ENCODE data around the gene ANKS3.
"Not testable (repeated sequence)": the region's sequence is repeated elsewhere in the genome, so short reads cannot be mapped to it uniquely, and the experiment has no call there.

The ANKS3 gene

GRCh38 chr16:4654011-4654963, 79.8 kb downstream of the ANKS3 start:
- H3K27me3 ChIP-seq (ENCODE audit: insufficient read depth, low read depth, severe bottlenecking), result no peaks in the 10 kb centered on the region
- no peak for TF ChIP-seq CTCF (IDR thresholded peaks at IDR 0.05; ENCODE audit: low read depth, low read length)
- H3K4me3 ChIP-seq (ENCODE audit: low read depth, low read length), result no peak overlapping the region
- H3K27ac ChIP-seq, result no peak overlapping the region
- DNase-seq, result no peak
- H3K9me3 ChIP-seq (ENCODE audit: severe bottlenecking), result no peaks in the 10 kb centered on the region
- peaks cover 64% of the 10 kb centered on the region for H3K36me3 ChIP-seq

DNA sequence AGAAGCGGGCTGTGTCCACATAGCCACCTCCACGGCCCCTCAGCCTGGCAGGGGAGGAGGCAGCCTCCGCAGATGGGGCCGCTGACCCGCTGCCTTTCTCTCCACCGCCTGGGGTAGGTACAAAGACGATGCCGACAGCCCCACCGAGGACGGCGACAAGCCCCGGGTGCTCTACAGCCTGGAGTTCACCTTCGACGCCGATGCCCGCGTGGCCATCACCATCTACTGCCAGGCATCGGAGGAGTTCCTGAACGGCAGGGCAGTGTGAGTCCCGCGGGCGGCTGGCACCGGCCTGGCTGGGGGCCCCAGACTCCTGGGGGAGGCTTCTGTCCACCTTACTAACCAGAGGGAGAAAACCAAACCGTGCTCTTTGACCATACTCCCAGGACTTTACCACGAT, 81.5 kb downstream of the ANKS3 start:
- DNase-seq, result no peak
- no peak overlapping the region for H3K4me3 ChIP-seq (ENCODE audit: low read depth, low read length)
- no peaks in the 10 kb centered on the region for H3K9me3 ChIP-seq (ENCODE audit: severe bottlenecking)
- H3K27me3 ChIP-seq (ENCODE audit: insufficient read depth, low read depth, severe bottlenecking), result no peaks in the 10 kb centered on the region
- no peak for TF ChIP-seq CTCF (IDR thresholded peaks at IDR 0.05; ENCODE audit: low read depth, low read length)
- peaks cover 56% of the 10 kb centered on the region for H3K36me3 ChIP-seq
- no peak overlapping the region for H3K27ac ChIP-seq

DNA sequence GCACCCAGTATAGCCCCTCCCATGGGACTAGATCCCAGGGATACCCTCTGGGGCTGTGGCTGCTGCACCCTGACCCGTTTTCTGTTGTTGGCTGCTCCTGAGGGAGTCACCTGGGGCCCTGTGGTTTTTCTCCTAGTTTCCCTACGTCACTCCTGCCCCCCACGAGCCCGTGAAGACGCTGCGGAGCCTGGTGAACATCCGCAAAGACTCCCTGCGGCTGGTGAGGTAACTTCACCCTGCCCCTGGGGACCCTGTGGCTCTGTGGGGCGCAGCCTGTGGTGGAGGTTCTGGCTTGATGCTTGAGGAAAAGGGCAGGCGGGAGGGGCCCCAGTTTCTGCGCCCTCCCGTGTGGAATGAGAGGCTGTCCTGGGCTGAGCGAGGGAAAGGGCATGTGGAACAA, 82.2 kb downstream of the ANKS3 start:
- Histone ChIP-seq H3K27ac (no peak overlapping the region), H3K27me3 (ENCODE audit: insufficient read depth, low read depth, severe bottlenecking) (no peaks in the 10 kb centered on the region), H3K4me3 (ENCODE audit: low read depth, low read length) (no peak overlapping the region), H3K9me3 (ENCODE audit: severe bottlenecking) (no peaks in the 10 kb centered on the region), H3K36me3 (peaks cover 50% of the 10 kb centered on the region)
- TF ChIP-seq CTCF (IDR thresholded peaks at IDR 0.05; ENCODE audit: low read depth, low read length), result no peak
- DNase-seq, result no peak

- not testable (repeated sequence) for H3K4me3 ChIP-seq (ENCODE audit: low read depth, low read length); H3K27me3 ChIP-seq (ENCODE audit: insufficient read depth, low read depth, severe bottlenecking); H3K27ac ChIP-seq; H3K9me3 ChIP-seq (ENCODE audit: severe bottlenecking)
- TF ChIP-seq CTCF (IDR thresholded peaks at IDR 0.05; ENCODE audit: low read depth, low read length), result peak; percentile 89
- peak; percentile 75 for DNase-seq
- H3K36me3 ChIP-seq, result peaks cover 40% of the 10 kb centered on the region
Measured at GRCh38 chr16:4650443-4651074, 83.5 kb downstream of the ANKS3 start.

- Histone ChIP-seq H3K27ac (no peak overlapping the region), H3K9me3 (ENCODE audit: severe bottlenecking) (no peaks in the 10 kb centered on the region), H3K27me3 (ENCODE audit: insufficient read depth, low read depth, severe bottlenecking) (no peaks in the 10 kb centered on the region), H3K36me3 (peaks cover 39% of the 10 kb centered on the region), H3K4me3 (ENCODE audit: low read depth, low read length) (no peak overlapping the region)
- no peak for DNase-seq
- TF ChIP-seq CTCF (IDR thresholded peaks at IDR 0.05; ENCODE audit: low read depth, low read length), result no peak
Measured at GRCh38 chr16:4649744-4650442, 84.2 kb downstream of the ANKS3 start.

Data from WERI-Rb-1 (cell line).